HG02571 (cell line): ENCODE data around the gene FRA10AC1.

Experiments used
- ATAC-seq: cut with Tn5 transposase; IDR thresholded peaks from one replicate; pipeline ENCODE4 v1.9.1; 2021; ENCODE audit warnings: mild to moderate bottlenecking, moderate library complexity; ENCODE audit not compliant: unreplicated experiment

The FRA10AC1 gene

DNA sequence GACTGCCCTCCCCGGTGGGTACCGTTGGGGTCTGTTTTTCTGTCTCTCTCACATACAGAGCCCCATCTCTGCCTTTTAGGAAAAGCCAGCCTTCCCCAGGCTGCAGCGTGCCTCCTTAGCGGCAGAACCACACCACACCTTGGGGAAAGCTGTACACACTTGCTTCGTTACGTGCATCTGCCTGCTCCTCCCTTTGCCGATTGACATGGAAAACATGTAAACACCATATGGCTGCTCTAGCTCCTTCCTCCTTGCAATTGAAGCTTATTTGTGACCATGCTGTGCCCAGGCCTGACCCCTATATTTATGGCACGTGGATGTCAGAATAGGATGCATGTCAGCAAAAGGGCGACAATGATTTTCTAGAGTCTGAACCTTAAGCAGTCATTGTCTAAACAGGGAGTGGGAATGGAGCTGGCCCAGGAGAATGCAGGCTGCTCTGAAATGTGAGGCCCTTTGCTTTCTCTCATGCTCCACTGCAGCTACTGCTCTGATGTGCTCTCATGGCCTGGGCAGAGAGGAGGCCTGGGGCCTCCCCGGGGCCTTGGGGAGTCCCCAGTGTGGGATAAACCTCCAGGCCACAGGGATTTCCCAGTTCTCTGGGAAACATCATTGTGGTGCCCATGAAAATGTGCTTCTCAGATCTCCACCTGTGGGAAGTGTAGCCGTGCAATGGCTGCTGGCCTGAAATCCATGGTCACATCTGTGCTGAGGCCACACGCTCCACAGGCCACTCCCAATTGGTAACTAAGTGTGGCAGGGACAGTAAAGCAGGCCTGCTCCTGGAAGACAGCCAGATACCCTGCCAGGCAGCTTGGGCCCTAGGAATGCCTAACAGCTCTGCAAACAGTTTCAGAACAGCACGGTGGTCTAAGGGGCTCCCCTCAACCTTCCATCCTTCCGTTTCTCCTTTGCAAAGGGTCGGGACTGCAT is 71.5 kb downstream of the FRA10AC1 start:
- no peak for ATAC-seq

DNA sequence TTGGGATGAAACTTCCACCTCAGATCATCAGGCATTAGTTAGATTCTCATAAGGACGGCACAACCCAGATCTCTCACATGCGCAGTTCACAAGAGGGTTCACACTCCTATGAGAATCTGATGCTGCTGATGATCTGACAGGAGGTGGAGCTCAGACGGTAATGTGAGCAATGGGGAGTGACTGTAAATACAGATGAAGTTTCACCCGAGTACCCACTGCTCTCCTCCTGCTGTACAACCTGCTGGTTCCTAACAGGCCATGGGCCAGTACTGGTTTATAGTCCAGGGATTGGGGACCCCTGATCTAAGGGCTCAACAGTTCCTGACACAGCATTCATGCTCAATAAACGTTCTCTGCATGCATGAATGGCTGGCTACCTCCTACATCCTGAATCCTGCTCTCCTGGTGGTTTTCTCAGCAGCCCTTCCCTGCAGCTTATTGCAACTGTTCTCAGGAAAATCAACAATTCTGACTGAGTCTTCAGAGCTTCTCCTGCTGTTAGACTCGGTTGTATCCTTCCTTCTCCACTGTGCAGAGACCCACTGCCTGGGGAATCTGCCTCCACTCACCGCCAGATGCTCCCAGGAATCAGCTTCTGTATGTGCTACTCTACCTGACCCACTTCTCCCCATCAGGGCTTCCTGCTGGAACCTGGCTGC is 72.6 kb downstream of the FRA10AC1 start:
- no peak for ATAC-seq

DNA sequence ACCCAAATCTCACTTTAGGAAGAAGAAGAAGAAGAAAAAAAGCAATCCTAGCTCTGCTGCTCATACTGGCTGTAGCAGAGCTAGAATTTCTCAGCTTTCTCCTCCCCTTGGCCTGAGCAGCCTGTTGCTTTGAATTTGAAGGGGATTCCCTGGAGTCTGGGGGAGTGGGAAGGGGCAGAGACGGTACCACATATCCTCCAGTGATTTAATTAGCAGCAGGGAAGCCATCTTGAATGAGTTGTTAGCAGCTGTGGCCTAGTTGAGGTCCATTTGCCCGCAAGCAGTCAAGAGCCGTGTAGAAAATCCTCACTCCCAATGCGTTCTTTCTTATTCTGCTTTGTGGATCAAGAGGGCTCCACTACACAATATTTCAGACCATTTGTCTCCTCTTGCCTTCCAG is 73.5 kb downstream of the FRA10AC1 start:
- ATAC-seq, result no peak

DNA sequence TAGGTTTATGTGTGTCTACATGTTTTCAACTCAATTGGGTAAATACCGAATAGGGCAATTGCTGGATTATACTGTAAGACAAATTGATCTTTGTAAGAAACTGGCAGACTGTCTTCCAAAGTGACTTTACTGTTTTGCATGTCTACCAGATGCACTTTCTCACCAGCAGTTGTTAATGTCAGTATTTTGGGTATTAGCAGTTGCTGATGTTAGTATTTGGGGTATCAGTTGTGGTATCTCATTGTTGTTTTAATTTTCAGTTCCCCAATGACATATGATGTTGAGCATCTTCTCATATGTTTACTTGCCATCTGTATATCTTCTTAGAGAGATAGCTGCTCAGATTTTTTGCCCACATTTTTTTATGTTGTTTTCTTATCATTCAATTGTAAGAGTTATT is 79.5 kb downstream of the FRA10AC1 start:
- ATAC-seq, result no peak

DNA sequence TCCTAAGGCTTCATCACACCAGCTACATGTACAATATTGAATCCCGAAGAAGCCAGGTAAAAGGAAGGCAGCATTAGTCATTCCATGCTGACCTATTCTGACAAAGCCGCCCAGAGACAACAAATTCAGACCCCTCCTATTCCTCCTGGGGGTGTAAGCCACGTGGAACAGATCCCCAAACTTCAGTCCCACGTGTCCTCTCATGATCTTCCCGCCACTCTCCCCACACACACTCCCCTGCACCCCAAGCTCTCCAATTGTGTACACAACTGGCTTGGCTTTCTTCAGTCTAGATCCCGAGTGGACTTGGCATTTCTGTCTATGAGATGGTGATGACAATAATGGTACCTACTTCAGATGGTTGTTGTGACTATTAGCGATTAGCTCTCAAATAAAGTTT is 81.5 kb downstream of the FRA10AC1 start:
- no peak for ATAC-seq
